Coronary artery (tissue), 2 donors: Measurements from ENCODE around the gene CTAGE1.

Experiments
- DNase-seq: peaks from one replicate; pipeline ENCODE4 v3.0.0-alpha.2; 2017; ENCODE audit warnings: low spot score
- H3K27ac ChIP-seq, 2 donors: fragments of 200-600 bp; sonication (generic); one replicate each; pipeline ENCODE4 v1.5.1; 2016 to 2019
- H3K4me3 ChIP-seq: fragments of 200-600 bp; sonication (generic); 2 replicates; pipeline ENCODE4 v1.5.1; 2016; ENCODE audit warnings: mild to moderate bottlenecking, moderate library complexity
- CTCF ChIP-seq: fragments of 200-600 bp; sonication (generic); IDR thresholded peaks from one replicate; pipeline ENCODE4 v1.5.1; 2019; ENCODE audit warnings: antibody characterized with exemption

Gene CTAGE1

GRCh38 chr18:22434973-22435608, 17.4 kb upstream of the CTAGE1 start:
- H3K4me3 ChIP-seq: no peak overlapping the region
- no peak for DNase-seq
- no peak overlapping the region for H3K27ac ChIP-seq
- TF ChIP-seq CTCF: no peak

- DNase-seq: no peak
- Histone ChIP-seq H3K27ac (no peak overlapping the region), H3K4me3 (no peak overlapping the region)
- no peak for TF ChIP-seq CTCF
Observed at GRCh38 chr18:22433956-22434355, 16.2 kb upstream of the CTAGE1 start.

GRCh38 chr18:22432657-22433137, 15.0 kb upstream of the CTAGE1 start:
- peak overlapping the region; percentile 58 for H3K4me3 ChIP-seq
- peak overlapping the region; percentile 61 to 78 for H3K27ac ChIP-seq
- no peak for TF ChIP-seq CTCF
- peak; percentile 90 for DNase-seq

- H3K27ac ChIP-seq: no peak overlapping the region
Observed at GRCh38 chr18:22429564-22429963, 11.8 kb upstream of the CTAGE1 start.

GRCh38 chr18:22428672-22429071, 11.0 kb upstream of the CTAGE1 start:
- H3K27ac ChIP-seq: peak overlapping the region in 1 of 2 donors; percentile 75
- H3K4me3 ChIP-seq: no peak overlapping the region
- no peak for TF ChIP-seq CTCF
- no peak for DNase-seq

More at GRCh38 chr18:22429564-22429963, 11.8 kb upstream of the CTAGE1 start:
- no peak for DNase-seq
- no peak for TF ChIP-seq CTCF
- H3K4me3 ChIP-seq: no peak overlapping the region

- peak overlapping the region in 1 of 2 donors; percentile 75 for H3K27ac ChIP-seq
- no peak overlapping the region for H3K4me3 ChIP-seq
- no peak for DNase-seq
- no peak for TF ChIP-seq CTCF
Observed at GRCh38 chr18:22427822-22428549, 10.3 kb upstream of the CTAGE1 start.

- Histone ChIP-seq H3K4me3 (no peak overlapping the region), H3K27ac (no peak overlapping the region)
- no peak for TF ChIP-seq CTCF
- no peak for DNase-seq
Observed at GRCh38 chr18:22424565-22424963, 6.8 kb upstream of the CTAGE1 start.
